NCI-H510A (cell line): ENCODE measurements around the gene NF1.
"Not testable (repeated sequence)": the region's sequence is repeated elsewhere in the genome, so short reads cannot be mapped to it uniquely, and the experiment has no call there.

ENCODE experiments used
- DNase-seq: peaks from one replicate; lab custom pipeline; 2025; lab: John Stamatoyannopoulos, UW

NF1 gene

DNA sequence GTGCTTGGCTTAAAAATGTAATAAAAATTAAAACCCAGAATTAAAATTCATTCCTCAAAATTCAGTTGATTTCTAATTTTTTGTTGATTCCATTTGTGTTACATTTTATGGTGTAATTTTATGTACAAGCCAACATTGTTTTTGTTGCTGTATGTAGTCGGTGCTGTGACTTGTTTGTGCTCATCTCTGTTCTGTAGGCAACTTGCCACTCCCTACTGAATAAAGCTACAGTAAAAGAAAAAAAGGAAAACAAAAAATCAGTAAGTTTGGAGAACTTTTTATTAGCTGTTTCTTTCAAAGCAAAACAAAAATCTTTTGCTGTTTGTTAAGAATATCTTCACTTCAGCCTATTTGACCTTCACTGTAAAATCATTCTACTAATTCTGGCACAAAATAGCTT is 158.0 kb downstream of the NF1 start:
- DNase-seq: no peak

DNA sequence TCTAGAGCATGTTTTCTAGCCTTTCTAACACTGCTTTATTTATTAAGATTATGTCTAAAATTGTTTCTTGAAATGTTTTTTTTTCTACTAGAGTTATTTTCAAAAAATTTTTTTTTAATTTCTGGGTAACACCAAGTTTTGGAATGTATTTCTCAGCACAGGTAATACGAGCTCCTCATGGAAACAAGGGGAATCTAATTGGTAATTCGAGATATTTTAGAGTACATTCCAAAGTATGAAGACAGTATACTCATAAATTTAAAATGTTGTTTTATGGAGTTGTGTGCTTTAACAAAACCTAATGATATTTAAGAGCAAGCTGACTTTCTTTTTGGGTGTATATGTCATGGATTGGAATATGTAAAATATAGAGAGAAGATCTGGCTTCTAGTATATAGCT is 159.9 kb downstream of the NF1 start:
- DNase-seq: no peak

DNA sequence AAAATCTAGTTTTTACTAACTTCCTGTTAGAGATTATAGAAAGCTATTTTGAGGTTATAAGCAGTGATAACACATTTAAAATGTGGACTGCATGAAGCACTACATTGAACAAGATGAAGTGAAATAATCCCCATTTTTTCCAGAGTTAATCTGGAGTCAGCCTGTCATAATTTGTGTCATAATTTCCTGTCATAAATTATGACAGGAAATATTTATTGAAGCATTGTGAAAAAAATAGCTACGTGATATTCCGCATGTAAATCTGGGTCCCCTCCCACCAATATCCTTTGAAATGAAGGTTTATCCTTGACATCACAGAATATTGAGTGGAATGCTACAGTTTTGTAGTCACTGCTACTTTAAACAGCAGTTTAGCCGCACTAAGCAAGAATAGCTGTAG is 162.2 kb downstream of the NF1 start:
- DNase-seq: no peak

DNA sequence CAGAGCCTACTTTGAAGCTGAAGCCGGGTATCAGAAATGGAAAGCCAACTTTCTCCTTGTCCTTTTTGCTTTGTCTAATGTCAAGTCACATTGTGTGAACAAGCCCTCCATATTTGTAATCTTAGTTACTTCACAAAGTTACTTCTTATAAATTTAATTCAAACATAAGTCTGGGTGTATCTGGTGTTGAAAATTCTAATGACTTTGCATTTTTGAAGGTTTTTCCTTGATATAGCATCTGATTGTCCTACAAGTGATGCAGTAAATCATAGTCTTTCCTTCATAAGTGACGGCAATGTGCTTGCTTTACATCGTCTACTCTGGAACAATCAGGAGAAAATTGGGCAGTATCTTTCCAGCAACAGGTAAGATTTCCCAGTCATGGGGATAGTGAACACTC is 165.4 kb downstream of the NF1 start:
- DNase-seq: no peak

DNA sequence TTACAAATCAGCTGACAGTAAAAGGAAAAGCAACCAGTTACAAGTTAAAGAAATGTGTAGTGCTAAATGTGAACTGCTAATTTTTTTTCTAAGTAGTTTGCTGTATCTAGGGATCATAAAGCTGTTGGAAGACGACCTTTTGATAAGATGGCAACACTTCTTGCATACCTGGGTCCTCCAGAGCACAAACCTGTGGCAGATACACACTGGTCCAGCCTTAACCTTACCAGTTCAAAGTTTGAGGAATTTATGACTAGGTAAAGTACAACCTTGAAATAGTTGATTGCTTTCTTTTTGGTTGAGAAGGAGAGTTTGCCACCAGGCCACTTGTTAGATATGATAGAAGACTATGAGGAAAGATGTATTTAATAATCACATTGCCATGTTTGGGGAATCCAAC is 166.8 kb downstream of the NF1 start:
- no peak for DNase-seq

DNA sequence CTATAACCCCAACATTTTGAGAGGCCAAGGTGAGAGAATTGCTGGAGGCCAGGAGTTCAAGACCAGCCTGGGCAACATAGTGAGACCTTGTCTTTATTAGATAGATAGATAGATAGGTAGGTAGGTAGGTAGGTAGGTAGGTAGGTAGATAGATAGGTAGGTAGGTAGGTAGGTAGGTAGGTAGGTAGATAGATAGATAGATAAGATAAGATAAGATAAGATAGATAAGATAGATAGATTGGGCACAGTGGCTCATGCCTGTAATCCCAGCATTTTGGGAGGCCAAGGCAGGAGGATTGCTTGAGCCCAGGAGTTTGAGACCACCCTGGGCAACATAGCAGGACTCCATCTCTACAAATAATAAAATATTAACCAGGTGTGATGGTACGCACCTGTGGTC is 168.1 kb downstream of the NF1 start:
- DNase-seq: not testable (repeated sequence)

DNA sequence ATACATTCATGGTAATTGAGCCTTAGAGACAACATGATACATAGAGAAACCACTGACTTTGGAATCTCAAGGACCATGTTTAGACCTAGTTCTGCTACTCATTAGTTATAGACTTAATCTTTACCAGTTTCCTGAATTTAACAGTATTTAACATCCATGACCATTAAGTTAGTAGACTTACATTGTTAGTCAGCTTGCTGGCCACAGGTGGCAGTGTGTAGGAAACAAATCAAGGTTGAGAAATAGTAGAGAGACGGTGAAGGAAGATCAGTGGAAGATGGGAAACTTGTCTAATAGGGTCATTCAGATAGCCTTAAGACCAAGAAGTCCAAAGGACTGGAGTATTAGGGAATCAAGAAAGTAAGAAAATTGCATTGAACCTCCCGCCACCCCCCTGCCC is 171.3 kb downstream of the NF1 start:
- no peak for DNase-seq

DNA sequence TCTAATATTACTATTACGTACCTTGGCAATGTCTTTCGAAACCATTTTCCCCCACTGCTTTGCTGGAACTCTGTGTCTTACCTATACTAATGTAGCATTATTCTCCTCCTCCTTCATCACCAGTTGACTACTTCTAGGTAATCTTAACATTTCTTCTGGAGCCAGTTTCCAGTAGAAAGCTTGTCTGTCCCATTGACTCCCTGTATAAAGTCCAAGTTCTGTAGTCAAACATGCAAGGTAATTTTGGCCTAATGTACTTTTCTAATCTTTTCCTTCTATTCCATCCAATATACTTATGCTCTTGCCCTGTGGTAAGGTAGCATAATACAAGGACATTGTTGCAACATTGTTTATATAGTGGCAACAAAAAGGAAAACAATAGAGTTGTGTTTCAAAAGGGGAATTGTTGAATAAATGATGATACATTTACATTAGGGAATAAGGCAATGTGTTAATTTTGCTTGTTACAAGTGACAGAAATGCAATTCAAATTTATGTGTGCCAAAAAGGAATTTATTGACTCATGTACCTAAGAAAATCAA is 174.3 kb downstream of the NF1 start:
- DNase-seq: no peak

DNA sequence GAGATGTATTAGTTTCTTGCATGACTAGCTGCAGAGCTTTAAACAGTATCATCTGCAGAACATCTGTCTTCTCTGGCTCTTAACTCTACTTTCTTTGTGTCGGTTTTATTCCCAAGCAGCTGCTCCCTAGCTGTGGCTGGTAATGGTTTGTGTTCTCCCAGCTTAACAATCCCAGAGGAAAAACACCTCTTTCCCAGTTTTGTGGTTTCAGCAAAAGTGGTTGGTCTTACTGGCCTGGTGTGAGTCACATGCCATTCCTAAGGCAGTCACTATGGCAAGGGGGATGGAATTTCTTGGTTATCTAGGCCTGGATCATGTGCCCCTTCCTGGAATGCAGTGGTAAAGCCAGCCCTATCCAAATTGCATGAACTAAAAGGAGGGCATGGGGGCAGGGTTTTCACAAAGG is 174.8 kb downstream of the NF1 start:
- DNase-seq: no peak

DNA sequence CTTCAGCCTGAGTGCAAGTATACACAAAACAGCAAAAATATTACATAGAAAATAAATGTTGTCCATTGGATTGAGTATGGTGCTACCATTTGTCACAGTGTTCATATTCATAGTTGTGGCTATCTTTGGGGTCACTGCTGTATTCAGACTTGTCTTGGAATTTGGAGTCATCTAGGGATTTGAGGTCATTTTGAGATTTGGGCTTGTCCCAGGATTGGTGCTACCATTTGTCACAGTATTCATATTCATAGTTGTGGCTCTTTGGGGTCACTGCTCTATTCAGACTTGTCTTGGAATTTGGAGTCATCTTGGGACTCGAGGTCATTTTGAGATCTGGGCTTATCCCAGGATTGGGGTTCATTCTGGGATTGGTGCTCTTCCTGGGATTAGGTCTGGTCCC is 177.5 kb downstream of the NF1 start:
- DNase-seq: no peak

DNA sequence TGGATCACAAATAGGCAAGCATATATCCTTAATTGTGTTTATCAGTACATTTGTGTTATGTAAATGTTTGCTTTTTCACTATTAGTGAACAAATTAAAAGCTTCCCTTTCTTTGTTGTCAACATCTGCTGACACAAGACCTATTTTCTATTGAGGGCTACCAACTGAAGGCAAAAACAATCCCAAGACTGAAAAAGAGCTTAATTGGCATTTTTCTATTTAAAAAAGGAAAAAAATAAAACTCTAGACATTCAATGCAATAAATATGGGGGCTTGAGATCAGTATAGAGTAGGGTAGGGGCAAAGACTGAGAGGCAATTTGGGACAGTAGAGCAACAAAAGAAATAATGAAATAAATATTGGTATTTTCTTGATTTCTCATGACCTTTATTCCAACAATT is 178.0 kb downstream of the NF1 start:
- DNase-seq: no peak

DNA sequence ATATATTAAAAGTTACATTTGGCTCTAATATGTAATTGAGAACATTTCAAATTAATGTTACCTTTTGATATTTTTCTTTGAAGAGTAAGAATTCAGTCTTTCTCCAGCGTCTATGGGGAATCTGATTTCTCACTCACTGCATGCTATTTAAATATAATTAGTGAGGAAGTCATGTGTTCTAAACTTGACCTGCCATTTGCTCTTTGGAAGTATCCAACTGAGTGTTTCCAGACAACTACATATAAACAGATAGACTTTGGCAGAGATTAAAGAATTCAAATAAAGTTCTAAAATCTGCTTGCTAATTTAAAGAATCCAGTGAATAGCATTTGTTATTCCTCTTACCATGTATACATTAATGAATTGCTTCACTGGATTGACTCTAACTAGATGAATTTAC is 178.7 kb downstream of the NF1 start:
- DNase-seq: no peak

DNA sequence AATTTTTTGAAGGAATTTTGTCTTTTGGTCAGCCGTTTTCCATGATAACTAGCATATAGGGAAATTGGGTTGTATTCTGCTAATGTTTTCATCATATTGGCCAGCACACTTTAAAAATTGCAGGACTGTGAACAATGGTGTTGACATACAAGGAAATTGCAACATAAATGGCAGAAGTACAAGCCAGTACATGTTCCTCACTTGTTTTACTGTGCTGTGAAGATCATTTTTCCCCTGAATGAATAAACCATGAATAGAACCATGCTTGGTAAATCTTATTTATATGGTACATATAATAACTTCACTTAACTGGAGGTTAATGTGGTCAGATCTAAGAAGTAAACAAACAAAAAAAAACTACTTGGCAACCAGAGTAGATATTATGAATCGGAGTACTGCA is 179.5 kb downstream of the NF1 start:
- DNase-seq: no peak

DNA sequence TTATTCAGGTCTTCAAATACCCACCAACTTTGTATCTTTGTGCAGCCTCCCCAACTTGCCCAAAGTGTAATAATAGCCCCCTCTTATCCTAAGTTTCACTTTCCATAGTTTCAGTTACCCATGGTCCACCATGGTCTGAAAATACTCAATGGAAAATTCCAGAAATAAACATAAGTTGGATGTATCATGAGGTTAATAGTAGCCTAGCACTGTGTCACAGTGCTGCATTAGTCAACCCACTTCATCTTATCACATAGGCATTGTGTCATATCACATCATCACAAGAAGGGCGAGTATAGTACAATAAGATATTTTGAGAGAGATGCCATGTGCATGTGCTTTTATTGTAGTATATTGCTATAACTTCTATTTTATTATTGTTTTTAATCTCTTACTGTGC is 180.3 kb downstream of the NF1 start:
- no peak for DNase-seq

DNA sequence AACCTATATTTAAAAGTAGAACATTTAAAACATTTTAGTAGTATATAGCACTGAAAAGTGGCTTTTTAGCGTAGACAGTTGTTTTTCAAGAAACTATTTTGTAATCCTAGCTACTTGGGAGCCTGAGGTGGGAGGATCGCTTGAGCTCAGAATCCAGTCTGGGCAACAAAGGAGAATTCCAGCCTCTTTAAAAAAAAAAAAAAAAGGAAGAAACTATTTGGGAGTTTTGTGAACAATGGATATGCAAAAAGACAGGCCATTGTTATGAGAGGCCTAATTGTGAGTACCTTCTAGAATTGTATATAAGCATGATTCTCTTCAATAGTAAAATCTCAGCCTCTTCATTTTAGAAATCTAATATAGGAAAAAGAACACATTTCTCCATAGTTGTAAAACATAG is 184.6 kb downstream of the NF1 start:
- no peak for DNase-seq

DNA sequence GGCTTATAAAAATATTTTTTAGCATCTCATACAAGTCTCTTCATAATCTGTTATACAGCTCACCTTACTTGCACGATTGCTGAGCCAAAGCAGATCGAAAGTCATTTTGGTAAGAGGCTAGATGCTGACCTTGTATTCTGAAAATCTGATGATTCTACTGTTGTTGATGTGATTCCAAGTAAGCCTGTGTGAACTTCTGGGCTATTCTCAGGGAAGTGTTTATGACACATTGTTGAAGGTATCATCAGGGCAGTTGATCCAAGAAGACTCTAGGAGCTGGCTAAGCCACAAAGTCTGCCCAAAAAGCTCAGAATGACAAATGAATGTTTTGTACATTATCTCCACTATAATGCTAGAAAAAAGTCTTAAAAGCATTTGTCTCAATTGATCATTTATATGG is 186.3 kb downstream of the NF1 start:
- DNase-seq: no peak

DNA sequence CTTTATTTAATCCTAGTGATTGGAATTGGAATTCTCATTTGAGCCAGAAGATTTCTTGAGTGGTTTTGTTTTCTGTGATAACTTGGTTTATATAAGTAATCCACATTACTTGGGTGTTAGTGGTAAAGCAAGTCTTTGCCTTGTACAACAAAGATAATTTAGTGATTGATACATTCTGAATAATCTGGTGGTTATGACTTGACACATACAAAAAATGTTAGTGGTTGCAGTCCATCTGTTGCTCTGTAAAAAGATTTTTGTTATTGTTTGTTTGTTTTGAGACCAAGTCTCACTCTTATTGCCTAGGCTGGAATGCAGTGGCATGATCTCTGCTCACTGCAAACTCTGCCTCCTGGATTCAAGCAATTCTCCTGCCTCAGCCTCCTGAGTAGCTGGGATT is 189.1 kb downstream of the NF1 start:
- no peak for DNase-seq

DNA sequence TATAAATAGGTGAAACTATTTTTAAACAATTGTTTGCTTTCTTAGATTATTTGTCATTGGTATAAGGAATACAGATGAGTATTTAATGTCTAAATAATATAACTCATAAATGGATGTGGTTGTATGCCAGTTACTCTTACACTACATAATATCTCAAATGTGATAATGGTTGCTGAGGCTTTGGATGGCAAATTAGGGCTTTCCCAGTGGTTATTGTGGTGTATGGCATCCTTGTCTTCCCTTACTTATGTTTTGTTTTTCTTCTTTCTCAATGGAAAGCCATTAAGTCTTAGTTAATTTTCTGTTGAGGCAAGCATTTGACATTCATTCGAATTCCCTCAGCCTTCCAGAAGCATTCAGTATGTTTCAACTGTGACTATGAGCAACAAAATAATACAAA is 191.8 kb downstream of the NF1 start:
- no peak for DNase-seq

DNA sequence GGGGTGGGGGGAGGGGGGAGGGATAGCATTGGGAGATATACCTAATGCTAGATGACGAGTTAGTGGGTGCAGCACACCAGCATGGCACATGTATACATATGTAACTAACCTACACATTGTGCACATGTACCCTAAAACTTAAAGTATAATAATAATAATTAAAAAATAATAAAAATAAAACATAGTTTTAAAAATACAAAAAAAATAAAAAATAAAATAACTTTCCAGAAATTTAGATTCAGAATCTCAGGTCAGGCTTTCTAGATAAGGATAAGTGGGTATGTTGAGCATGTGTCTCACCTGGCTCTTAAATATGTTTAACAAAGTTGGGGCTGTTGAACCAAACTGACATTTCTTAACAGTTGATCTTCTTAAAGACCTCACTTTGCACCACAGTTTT is 193.2 kb downstream of the NF1 start:
- not testable (repeated sequence) for DNase-seq

DNA sequence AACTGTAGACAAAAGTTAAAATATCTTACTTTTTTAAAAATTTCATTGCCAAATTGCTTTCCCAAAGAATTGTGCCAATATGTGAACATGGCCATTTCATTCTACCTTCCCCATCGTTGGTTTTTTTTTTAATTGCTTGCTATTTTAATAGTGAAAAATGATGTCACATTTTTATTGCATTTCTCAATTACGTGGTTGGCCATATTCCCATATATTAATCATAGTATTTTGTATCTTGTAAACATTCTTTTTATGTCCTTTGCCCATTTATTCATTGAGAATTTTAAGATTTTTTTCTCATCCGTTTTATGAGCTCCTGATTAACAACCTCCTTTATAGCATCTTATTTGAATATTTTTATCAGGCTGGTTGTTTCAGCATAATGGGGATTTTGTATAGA is 195.0 kb downstream of the NF1 start:
- DNase-seq: no peak

DNA sequence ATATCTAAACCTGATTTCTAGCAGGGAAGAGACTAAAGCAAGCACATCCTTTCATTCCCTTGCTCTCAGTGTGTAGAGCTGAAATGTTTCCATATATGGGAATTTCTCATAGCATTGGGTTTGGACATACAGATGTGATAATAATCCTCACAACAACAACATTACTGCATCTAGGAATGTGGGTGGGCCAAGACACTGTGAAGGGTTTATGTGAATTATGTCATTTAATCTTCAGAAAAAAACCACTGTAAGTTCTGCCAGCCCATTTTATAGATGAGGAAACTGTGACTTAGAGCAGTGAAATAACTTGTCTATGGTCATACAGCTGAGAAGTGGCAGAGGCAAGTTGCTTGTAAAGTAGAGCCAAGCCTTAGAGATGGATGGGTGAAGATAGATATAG is 197.0 kb downstream of the NF1 start:
- DNase-seq: no peak

DNA sequence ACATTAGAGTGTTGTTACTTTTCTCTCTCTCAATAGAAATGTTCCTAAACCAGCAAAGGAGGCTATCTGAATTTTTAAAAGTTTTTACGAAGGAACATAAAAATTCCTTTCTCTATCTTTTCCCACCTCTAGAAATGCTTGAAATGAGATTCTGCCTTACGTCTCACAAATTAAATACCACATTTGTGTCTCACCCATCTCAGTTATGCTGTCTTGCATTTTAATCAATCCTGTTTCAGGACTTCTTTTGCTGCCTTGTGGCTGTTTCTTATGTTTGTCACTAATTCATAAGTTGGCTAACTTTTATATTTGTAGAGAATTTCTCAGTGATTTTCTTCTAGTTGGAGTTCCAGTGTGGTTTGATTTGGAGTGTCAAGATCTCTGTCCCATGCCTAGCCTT is 198.8 kb downstream of the NF1 start:
- no peak for DNase-seq

DNA sequence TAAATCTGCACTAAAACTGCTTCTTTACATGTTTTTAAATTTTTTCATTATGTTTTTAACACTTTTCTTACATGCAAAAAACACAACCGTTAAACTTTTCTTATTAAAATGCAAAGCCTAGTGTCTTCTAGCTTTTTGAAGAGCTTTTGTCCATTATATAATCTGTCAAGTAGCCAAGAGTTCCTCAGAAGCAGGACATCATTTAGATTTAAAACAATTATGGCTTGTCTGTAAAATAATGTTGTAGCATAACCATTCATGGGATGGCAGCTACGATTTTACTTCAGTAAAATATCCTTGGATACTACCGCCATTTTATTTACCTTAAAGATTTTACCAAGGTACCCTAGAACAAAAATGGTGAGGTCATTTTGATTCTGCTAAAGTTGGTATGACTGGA is 199.5 kb downstream of the NF1 start:
- no peak for DNase-seq

DNA sequence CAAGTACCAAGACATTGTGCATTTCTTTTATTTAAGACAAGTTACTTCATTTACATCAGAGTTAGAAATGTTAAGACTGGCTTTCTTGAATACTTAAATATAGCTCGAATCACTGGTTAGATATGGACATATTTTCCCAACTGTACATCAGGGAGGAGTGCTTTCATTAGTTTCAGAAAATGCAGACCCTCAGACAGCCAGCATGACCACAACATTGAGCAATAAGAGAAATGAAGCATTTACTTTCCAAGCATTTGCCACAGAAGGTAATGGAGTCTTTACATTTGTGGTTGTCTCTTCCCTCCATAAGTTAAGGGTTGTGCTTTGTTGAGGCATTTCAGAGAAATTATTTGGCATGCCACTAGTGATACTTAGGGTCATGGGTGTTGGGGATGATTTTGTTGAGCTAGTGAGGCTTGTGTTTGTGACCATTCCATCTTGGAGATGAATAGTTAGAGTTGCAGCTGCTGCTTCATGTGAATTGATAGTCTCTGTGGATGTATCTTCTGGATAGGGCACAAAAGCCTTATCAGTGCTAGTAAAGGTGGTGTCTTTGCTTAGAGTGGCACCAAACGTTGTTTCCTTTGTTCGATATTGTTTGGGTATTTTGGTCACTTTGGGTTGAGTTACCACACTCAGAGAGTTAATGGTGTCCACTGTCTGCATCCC is 200.2 kb downstream of the NF1 start:
- DNase-seq: no peak

DNA sequence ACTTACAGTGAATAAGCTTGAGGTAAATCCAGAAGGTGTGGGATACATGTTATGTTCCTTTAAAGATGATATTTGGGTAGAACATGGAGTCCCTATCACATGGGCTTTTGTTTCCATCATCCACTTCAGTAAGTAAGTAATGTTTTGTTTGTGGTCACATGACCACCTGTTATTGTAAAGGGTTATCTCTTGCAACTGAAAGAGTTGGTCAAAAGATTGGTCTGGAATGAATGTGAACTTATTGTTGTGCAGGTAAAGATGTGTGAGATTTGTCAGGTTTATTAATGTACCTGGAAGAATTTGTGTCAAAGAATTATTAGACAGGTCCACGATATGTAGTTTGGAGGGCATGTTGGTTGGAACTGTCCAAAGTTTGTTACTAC is 200.7 kb downstream of the NF1 start:
- DNase-seq: no peak
